GM12801 (cell line): ENCODE measurements around the gene CHAC1.

ENCODE experiments used
- CTCF ChIP-seq: IDR thresholded peaks from one replicate; pipeline ENCODE4 v1.5.1; 2011; ENCODE audit warnings: control low read depth; ENCODE audit not compliant: insufficient read length; ENCODE audit errors: extremely low read depth

Gene CHAC1

GRCh38 chr15:40952301-40952900, 870 bp upstream of the CHAC1 start:
- no peak for TF ChIP-seq CTCF

GRCh38 chr15:40953713-40954074, 423 bp downstream of the CHAC1 start:
- TF ChIP-seq CTCF = no peak

DNA sequence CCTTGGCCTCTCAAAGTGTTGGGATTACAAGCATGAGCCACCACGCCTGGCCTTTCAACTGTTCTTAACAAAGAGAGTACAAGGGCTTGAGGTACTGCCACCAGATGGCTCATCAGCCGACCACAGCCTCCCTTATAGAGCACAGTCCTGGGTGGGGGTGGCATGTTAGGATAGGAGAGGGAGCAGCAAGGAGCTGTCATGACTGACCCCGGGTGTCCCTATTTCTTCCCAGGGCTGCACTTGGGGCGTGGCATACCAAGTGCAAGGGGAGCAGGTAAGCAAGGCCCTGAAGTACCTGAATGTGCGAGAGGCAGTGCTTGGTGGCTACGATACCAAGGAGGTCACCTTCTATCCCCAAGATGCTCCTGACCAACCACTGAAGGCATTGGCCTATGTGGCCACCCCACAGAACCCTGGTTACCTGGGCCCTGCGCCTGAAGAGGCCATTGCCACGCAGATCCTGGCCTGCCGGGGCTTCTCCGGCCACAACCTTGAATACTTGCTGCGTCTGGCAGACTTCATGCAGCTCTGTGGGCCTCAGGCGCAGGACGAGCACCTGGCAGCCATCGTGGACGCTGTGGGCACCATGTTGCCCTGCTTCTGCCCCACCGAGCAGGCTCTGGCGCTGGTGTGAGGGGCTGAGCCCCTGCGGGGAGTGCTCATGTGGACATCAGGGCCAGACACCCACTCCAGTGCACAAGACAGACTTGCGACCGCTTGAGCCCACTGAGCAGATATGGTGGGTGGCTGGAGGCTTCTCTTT, 2.1 kb downstream of the CHAC1 start:
- TF ChIP-seq CTCF = no peak

DNA sequence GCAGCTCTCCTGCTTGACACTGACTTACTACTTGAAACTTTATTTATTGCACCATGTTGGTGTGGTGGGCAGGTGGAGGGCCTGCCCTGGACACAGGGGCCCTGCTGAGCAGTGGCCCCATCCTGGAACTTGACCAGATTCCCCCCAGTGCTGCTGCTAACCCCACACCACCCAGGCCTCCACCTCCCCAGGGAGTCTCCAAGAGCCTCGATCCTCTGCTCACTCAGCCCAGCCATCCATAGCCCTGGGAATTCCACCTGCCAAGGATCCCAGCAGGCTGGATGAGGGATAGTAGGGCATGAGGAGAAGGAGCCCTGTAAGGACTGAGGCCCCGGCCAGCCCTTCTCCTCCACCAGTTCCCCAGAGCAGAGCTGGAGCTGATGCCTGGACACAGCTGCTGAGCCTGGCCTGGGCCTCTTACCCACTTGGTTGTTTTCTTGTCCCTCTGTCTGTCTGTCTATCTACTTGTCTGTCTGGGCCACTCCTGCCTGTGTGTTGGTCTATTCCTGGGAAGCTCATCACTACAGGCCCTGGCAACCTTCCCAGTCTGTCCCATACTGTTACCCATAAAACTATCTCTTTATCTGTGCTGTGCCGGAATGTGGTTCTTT, 2.8 kb downstream of the CHAC1 start:
- no peak for TF ChIP-seq CTCF

DNA sequence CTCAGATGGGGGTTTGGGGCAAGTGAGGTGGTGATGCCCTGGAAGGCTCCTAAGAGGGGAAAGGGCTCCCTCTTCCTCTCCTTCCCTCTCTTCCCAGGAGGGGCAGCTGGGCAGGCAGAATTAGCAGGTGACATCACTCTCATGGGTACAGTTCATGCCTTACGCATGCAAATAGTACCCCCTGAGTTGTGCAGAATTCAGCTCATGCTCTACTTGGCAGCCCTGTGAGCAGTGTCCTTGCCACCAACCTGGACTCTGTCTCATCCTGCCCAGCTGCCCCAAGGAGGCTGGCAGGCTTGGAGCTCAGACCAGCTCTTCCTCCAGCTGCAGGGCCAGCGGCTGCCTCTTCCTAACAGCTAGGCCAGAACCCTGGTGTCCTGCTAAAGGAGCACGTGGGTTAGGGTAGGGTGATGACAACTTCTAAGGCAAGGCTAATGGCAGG, 3.3 kb downstream of the CHAC1 start:
- TF ChIP-seq CTCF = no peak

DNA sequence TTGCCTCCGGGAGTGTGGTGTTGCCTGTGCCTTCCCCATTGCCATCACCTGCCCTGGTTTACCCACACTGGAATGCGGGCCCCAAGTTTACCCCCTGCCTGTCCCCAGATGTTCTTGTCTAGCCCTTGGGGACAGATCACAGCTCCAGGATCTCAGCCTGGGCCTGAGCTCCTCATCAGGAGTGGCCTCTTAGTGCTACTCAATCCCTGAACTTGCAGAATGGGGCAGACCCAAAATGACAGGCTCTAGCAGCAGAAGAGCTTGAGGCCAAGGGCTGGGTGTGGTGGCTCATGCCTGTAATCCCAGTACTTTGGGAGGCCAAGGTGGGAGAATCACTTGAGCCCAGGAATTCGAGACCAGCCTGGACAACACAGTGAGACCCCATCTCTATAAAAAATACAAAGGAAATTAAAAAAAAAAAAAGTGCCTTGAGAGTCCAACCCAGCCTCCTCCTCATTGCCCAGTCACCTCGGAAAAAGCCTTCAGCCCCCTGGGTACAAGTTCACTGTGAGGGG, 3.8 kb downstream of the CHAC1 start:
- no peak for TF ChIP-seq CTCF

- TF ChIP-seq CTCF = no peak
These were observed 4.3 kb downstream of the CHAC1 start for GRCh38 chr15:40957581-40958051.
